NCI-H345 (cell line): Measurements from ENCODE around the gene OCA2.

Source experiments
- DNase-seq: peaks from one replicate; lab custom pipeline; 2025; lab: John Stamatoyannopoulos, UW

Gene OCA2

GRCh38 chr15:27845535-27846369 is 253.4 kb downstream of the OCA2 start:
- no peak for DNase-seq

- DNase-seq = no peak
Measured at GRCh38 chr15:27844018-27844666, 255.0 kb downstream of the OCA2 start.

GRCh38 chr15:27843146-27843545 is 256.0 kb downstream of the OCA2 start:
- DNase-seq = no peak

DNA sequence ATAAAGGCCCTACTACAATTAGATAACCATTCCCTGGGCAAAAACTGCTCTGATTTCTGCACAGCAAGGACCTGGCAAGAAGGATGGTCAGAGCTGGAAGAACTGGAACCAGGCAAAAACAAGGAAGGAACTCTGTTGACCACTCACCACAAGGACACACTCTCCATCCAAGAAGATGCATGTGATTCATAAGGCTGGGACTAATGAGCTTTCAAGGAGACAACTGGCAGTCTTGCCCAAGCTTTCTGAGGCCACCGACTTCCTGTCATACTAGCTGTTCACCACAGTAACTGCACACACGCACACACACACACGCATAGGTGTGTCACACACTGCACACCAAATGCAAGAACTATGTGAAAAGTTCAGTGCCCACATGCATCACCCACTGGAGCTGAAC is 256.6 kb downstream of the OCA2 start:
- DNase-seq = no peak

DNA sequence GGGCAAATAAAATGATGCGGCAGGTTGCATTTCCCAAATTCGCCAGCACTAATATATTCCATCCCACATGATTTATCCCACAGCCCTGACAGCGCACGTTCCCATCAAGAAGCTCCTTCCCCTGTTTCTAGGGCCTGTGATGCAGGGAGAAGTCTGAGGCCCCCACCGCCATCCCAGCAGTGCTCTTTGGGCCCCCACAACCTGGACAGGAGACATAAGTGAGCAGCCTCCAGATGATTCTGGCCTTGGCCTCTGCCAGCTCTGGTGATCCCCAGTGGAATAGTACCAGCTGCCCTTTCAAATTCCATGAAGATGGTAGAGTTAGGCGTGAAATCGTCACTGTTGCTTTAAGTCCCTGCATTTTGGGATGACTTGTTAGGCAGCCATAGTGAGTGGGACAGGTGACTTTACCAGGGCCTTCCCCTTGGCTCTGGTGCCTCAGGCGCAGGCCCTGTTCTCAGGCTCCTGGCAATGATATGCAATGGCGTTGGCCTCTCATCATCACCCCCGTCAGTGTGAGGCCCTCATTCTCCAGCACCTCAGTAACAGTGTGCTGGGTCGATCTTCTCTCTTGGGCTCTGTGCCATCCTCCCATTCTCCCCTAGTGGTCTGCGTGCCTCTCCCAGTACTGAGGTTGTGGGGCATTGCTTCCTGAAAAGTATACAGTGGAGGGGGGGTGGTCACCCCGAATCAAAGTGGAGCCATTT is 263.7 kb downstream of the OCA2 start:
- no peak for DNase-seq

DNA sequence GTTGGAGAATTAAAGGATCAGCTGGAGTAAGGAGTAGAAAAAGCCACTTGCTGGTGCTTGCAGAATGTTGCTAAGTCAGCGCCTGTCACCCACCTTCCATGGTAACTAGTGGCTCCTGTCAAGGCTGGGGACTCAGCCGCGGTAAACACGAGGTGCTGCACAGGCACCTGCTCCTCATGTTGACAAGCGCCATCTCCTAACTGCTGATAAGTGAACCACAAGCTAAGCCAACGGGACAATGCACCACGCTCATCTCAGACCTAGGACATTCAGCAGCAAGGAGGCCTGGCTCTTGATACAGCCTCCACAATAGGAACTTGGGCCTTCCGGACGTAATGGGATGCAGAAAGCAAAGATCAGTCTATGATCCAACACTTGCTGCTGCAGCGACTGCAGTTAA is 264.4 kb downstream of the OCA2 start:
- no peak for DNase-seq

DNA sequence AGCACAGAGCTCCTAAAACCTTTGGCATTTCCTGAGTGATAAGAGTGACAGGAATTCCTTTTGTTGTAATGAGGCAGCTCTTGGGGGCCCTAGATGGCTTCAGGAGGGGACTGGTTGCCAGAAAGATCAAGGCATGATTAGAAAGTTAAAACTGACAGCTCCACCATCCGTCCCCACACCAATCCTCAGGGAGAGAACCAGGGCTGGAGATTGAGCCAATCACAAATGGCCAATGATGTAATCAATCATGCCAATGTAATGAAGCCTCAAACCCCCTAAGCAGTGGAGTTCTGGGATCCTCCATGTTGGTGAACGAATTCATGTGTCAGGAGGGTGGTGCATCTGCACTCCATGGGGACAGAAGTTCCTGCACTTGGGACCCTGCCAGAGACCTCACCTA is 265.1 kb downstream of the OCA2 start:
- DNase-seq = no peak

GRCh38 chr15:27833178-27833577 is 265.9 kb downstream of the OCA2 start:
- DNase-seq = no peak

- DNase-seq = no peak
Measured at GRCh38 chr15:27832237-27832596, 266.9 kb downstream of the OCA2 start.

DNA sequence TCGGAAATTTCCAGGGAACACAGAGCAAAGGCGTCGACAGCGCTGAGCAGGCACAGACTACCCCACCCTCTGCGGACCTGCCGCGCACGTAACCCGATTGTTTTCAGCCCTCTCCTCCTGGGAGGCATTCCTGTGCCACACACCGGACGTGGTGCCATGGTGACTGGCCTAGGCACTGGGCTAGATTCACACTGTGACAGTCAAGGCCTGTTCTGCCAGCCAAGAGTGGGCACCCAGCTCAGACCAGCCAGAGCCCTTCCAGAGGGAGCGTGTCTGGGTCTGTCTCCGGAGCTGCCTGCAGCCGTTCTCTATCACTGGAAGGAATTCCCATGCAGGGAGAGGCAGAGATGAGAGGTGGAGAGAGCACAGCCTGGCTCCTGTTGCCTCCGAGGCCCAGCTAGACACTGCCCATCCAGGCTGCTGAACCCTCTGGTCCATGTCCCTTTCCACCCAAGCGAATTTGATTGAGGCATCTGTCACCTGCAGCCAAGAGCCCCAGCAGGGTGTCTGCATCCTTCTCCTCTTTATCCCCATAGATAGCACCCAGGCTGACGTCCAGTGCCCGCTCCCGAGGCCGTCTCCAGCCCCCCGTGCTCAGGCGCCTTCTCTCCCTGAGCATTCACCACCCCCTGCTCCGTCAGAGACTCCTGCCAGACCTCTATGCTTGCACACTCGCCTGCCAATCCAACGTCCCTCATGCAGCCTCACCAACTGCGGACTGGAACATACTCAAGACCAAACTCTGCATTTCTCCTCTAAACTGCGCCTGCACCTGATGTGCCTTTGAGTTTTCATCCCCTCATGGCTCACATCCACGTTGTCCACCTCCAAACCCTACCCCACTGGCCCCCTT is 267.5 kb downstream of the OCA2 start:
- no peak for DNase-seq

- DNase-seq = no peak
Measured at GRCh38 chr15:27828746-27829145, 270.4 kb downstream of the OCA2 start.

GRCh38 chr15:27826902-27827714 is 272.0 kb downstream of the OCA2 start:
- DNase-seq = no peak

DNA sequence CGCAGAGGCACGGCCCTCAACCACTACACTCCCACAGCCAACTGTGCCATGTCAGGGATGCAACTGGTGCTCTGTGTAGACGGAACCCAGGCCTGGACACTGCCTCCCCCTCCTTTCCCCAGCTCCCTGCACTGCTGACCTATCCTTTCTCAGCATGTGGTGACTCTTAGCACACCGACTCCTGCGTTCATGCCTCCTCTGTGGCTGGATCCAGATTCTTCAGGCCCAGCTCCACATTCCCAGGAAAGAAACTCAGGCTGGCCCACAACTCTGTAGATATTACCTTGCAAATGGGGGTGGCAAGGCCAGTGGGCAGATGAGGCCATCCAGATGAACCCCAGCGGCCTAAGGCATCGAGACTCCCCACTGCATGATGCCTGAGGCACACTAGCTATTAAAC is 272.7 kb downstream of the OCA2 start:
- DNase-seq = no peak

DNA sequence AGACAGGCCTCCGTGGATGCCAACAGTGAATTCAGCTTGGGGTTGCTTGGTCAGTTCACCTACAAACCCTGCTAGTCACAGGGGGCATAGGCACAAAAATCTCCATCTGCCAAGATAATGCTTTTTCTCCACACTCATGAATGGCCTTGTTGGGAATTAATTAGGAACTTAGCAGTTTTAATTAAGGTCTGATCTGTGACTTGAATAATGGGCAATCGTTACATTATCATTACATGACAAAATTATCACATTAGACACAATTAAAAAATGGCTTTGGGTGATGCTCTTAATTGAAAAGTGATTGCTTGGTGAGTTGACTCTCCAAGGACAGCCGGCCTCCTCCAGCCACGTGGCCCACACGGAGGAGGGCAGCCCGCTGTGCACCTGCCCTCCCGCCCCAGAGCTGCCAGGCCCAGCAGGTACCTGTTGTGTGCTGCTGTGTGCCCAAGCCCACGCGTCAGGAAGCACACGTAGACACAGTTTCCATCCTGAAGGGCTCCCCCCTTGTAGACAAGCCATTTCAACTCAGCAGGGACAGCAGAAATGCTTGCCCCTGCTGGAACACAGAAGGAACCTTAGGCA is 274.2 kb downstream of the OCA2 start:
- DNase-seq = no peak

- no peak for DNase-seq
Measured at GRCh38 chr15:27821273-27821672, 277.8 kb downstream of the OCA2 start.

DNA sequence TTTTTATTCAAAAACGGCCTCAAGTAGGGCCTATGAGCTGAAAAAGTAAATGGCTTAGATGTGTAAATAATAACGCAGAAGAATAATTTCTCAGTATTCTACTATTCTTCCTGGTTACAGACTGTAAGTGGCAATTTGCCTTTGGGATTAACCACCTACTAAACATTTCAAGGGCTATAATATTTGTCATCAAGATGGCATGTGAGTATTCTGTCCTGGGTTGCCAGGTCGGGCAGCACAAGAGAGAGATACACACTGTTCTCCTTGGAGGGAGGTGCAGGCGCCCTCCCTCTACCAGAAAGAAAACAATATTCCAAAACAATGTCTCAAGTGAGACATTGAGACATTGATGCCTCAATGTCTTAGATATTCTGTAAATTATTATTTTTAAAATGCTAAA is 278.4 kb downstream of the OCA2 start:
- DNase-seq = no peak

DNA sequence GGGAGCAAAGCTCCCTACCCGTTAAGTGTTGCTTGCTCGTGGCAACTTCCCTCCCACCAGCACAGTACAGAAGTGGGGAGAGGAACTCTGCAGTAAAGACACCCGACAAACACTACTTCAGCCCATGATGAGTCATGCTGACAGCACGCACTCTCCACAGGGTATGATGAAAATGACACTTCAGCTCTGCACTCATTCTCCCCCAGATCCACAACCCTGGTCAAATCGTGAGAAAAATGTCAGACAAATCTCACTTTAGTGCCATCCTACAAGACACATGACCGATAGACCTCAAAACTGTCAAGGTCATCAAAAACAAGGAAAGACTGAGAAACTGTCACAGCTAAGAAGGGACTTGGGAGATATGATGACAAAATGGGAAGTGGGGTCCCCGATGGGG is 278.9 kb downstream of the OCA2 start:
- peak; percentile 3 for DNase-seq

- no peak for DNase-seq
Measured at GRCh38 chr15:27817258-27817657, 281.9 kb downstream of the OCA2 start.

GRCh38 chr15:27816790-27817189 is 282.3 kb downstream of the OCA2 start:
- DNase-seq = no peak

- no peak for DNase-seq
Measured at GRCh38 chr15:27815035-27815434, 284.1 kb downstream of the OCA2 start.

DNA sequence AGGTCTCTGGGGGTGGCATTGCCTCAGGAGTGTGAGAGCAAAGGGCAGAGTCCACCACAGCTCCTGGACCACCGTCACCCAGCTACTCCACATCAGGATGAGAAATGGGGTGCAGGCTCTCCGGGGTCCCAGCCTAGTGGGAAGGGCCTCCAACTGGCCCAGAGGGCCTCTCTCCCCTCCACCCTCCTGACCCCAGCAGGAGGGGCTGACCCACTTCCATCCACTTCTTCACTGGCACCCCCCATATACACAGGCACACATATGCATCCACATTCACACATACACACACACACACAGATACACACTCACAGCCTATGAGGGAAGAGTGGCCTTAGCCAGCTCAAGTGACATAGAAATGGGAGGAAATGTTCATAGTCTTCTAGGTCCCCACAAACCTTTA is 286.0 kb downstream of the OCA2 start:
- no peak for DNase-seq
